K562 (cell line): Measurements from ENCODE around the gene MBD1. TPM values are rescaled to one million over a fixed set of nuclear protein-coding genes. Genes with fewer than 3 reads are reported as not detected.

ENCODE experiments used
- DPF2 ChIP-seq: fragments of 450-650 bp; IDR thresholded peaks from 2 replicates; pipeline ENCODE4 v1.6.1; 2016
- ERF ChIP-seq: fragments of 450-650 bp; formaldehyde crosslinking; IDR thresholded peaks from 2 replicates; pipeline ENCODE4 v1.4.0; 2020; ENCODE audit warnings: mild to moderate bottlenecking, mixed read lengths
- ETV5 ChIP-seq: sonication (generic); formaldehyde crosslinking; IDR thresholded peaks from 2 replicates; pipeline ENCODE4 v1.4.0; 2020; ENCODE audit warnings: low read depth, mild to moderate bottlenecking, missing genetic modification reagents
- MGA ChIP-seq: fragments of 450-650 bp; IDR thresholded peaks from 2 replicates; pipeline ENCODE4 v1.6.1; 2016; ENCODE audit warnings: mild to moderate bottlenecking, moderate library complexity
- SAFB ChIP-seq: fragments of 200-400 bp; formaldehyde crosslinking; IDR thresholded peaks from 2 replicates; pipeline ENCODE4 v1.6.1; 2017; ENCODE audit warnings: low read depth, low read length, borderline replicate concordance
- TAF9B ChIP-seq: fragments of 450-650 bp; IDR thresholded peaks from 2 replicates; pipeline ENCODE4 v1.6.1; 2018; ENCODE audit warnings: mild to moderate bottlenecking; ENCODE audit not compliant: partially characterized antibody
- TFAP4 ChIP-seq: sonication (generic); formaldehyde crosslinking; IDR thresholded peaks from 2 replicates; pipeline ENCODE4 v1.8.0; 2022; ENCODE audit warnings: missing genetic modification reagents, mild to moderate bottlenecking, moderate library complexity, borderline replicate concordance
- ZFP30 ChIP-seq: fragments of 250-450 bp; sonication (Bioruptor Pico); IDR thresholded peaks from 2 replicates; pipeline ENCODE4 v1.8.0; 2022; ENCODE audit warnings: moderate library complexity, mild to moderate bottlenecking, inconsistent platforms, borderline replicate concordance
- ZNF785 ChIP-seq: fragments of 250-450 bp; sonication (Bioruptor Pico); IDR thresholded peaks from 2 replicates; pipeline ENCODE4 v1.4.0; 2020; ENCODE audit warnings: mild to moderate bottlenecking
- polyA plus RNA-seq, 8 experiments: library from polyadenylated mRNA; depleted of rRNA in 4 of 8; stranded (reverse) in 5 of 8; unstranded in 3 of 8; fragments of >200 nt; fragmentation: Nextera tagmentation in 2 of 8; fragmentation: Illumina TruSeq in 1 of 8; extraction: Ambion mirVana in 2 of 8; extraction: Trizol in 1 of 8; gene quantifications; 2 replicates each; pipeline versions ENCODE4 v1.2.1 to v1.2.3, GENCODE V29; 2011 to 2014; ENCODE audit warnings: inconsistent platforms in 1 of 8, missing spikeins in 1 of 8
- total RNA-seq, 7 experiments: library from RNA; depleted of rRNA in 6 of 7; stranded (reverse); fragments of >200 nt in 6 of 7; fragmentation: Illumina TruSeq in 2 of 7; extraction: Trizol in 2 of 7; gene quantifications; 2 replicates each; pipeline versions ENCODE4 v1.2.1 to v1.2.3, GENCODE V29; 2011 to 2021; ENCODE audit warnings: low replicate concordance in 1 of 7
- TF ChIP-seq, protein P1 (sequence below): sonication (generic); formaldehyde crosslinking; IDR thresholded peaks from 2 replicates; pipeline ENCODE4 v1.8.0; 2022; ENCODE audit warnings: mild to moderate bottlenecking, missing genetic modification reagents, borderline replicate concordance
- TF ChIP-seq, protein P2 (sequence below): fragments of 450-650 bp; formaldehyde crosslinking; IDR thresholded peaks from 2 replicates; pipeline ENCODE4 v1.4.0; 2020; ENCODE audit warnings: mild to moderate bottlenecking, mixed read lengths

Gene MBD1
- total and polyA plus RNA-seq, 9 of the 15 experiments (the other 6 are each of a cell fraction or from before 2014, with no cell fraction given): 3.0 to 59.7 (median 31.7) TPM

DNA sequence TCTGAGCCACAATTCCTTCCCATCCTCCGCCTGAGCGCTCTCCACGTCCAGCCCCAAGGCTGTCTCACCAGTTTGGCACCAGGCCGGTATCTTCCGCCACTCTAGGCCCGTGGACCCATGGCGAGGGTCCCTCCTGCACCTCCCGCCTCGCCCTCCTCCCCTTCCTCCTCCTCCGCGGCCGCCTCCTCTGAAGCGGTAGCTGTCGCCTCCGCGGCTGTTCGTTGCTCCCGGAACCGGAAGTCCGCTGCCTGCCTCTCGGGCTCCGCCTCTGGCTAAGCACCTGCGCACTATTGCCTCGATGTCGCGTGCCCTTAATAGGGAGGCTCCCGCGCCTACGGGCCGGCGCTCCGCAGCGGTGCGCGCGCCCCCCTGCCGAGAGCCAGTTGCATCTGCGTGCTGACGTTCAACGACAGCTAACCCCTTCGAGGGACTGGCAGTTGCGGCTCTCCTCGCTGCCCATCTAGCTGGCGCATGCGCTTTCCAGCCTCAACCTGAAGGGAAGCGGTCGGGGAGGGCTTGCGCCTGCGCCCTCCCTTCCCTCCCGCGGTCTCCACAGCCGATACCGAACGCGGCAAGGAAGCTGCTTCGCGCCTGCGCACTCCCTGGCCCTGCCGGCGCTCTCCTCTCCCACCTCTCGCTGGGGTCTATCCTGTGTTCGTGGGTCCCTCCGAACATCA lies at the start of gene MBD1 (continued):
- peak; percentile 91 for TF ChIP-seq MGA
- no peak for TF ChIP-seq ZFP30
- TF ChIP-seq TFAP4 (CRISPR knock-in tag): peak; percentile 77
- TF ChIP-seq TAF9B: peak; percentile 80
- TF ChIP-seq, protein P1, sequence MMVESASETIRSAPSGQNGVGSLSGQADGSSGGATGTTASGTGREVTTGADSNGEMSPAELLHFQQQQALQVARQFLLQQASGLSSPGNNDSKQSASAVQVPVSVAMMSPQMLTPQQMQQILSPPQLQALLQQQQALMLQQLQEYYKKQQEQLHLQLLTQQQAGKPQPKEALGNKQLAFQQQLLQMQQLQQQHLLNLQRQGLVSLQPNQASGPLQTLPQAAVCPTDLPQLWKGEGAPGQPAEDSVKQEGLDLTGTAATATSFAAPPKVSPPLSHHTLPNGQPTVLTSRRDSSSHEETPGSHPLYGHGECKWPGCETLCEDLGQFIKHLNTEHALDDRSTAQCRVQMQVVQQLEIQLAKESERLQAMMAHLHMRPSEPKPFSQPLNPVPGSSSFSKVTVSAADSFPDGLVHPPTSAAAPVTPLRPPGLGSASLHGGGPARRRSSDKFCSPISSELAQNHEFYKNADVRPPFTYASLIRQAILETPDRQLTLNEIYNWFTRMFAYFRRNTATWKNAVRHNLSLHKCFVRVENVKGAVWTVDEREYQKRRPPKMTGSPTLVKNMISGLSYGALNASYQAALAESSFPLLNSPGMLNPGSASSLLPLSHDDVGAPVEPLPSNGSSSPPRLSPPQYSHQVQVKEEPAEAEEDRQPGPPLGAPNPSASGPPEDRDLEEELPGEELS (CRISPR knock-in tag): no peak
- TF ChIP-seq ETV5 (CRISPR knock-in tag): peak; percentile 80
- TF ChIP-seq ERF (CRISPR knock-in tag): no peak
- TF ChIP-seq ZNF785 (CRISPR knock-in tag): no peak
- TF ChIP-seq SAFB: no peak
- no peak; the same call in 1 of the 2 replicates for TF ChIP-seq DPF2
- TF ChIP-seq, protein P2, sequence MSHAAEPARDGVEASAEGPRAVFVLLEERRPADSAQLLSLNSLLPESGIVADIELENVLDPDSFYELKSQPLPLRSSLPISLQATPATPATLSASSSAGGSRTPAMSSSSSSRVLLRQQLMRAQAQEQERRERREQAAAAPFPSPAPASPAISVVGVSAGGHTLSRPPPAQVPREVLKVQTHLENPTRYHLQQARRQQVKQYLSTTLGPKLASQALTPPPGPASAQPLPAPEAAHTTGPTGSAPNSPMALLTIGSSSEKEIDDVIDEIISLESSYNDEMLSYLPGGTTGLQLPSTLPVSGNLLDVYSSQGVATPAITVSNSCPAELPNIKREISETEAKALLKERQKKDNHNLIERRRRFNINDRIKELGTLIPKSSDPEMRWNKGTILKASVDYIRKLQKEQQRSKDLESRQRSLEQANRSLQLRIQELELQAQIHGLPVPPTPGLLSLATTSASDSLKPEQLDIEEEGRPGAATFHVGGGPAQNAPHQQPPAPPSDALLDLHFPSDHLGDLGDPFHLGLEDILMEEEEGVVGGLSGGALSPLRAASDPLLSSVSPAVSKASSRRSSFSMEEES: no peak
